Small intestine (tissue), 7 donors: ENCODE measurements around the gene LRRN1. TPM values are rescaled to one million over a fixed set of nuclear protein-coding genes. Genes with fewer than 3 reads are reported as not detected.
"Not testable (repeated sequence)": the region's sequence is repeated elsewhere in the genome, so short reads cannot be mapped to it uniquely, and the experiment has no call there.

Experiments
- DNase-seq, 2 donors: peaks; one replicate each; pipeline versions ENCODE4 v3.0.0 to v3.0.0-alpha.2; 2013
- FAIRE-seq: peaks from 2 replicates; lab custom pipeline; 2012; peaks lifted over from hg19 to GRCh38; lab: Jason Lieb, UNC
- H3K27ac ChIP-seq, 3 donors: one replicate each; pipeline ENCODE4 v1.5.1; 2013; ENCODE audit warnings: low read length in 2 of 3, mild to moderate bottlenecking in 2 of 3, control low read depth in 1 of 3, inconsistent platforms in 1 of 3, low read depth in 1 of 3, moderate library complexity in 1 of 3
- H3K27me3 ChIP-seq, 3 donors: one replicate each; pipeline ENCODE4 v1.6.1; 2013; ENCODE audit warnings: low read length in 3 of 3, inconsistent platforms in 1 of 3; ENCODE audit not compliant: control insufficient read depth in 3 of 3, insufficient read depth in 3 of 3
- H3K36me3 ChIP-seq, 3 donors: one replicate each; pipeline ENCODE4 v1.6.1; 2013; ENCODE audit warnings: low read length in 3 of 3, inconsistent platforms in 1 of 3, low read depth in 1 of 3, mild to moderate bottlenecking in 1 of 3, moderate library complexity in 1 of 3; ENCODE audit not compliant: control insufficient read depth in 3 of 3, insufficient read depth in 2 of 3
- H3K4me1 ChIP-seq, 3 donors: one replicate each; pipeline ENCODE4 v1.6.1; 2013; ENCODE audit warnings: low read length in 2 of 3, inconsistent platforms in 1 of 3, low read depth in 1 of 3, mild to moderate bottlenecking in 1 of 3, moderate library complexity in 1 of 3; ENCODE audit not compliant: control insufficient read depth in 3 of 3, insufficient read depth in 2 of 3
- H3K4me3 ChIP-seq, 3 donors: one replicate each; pipeline ENCODE4 v1.5.1; 2013; ENCODE audit warnings: low read length in 3 of 3, control low read depth in 1 of 3, inconsistent platforms in 1 of 3, low read depth in 1 of 3, mild to moderate bottlenecking in 1 of 3, moderate library complexity in 1 of 3
- H3K9me3 ChIP-seq, 2 donors: one replicate each; pipeline ENCODE4 v1.6.1; 2013; ENCODE audit warnings: low read depth in 1 of 2, low read length in 1 of 2; ENCODE audit not compliant: control insufficient read depth in 2 of 2, insufficient read depth in 1 of 2
- WGBS, 3 donors: extraction: QIAGEN DNeasy Blood & Tissue Kit; methylation state at CpG; one replicate each; pipeline ENCODE4 v1.1.7; 2013; 5-methylcytosine and 5-hydroxymethylcytosine counted together
- polyA plus RNA-seq, 4 donors: library from polyadenylated mRNA; stranded (reverse) in 3 of 4; unstranded in 1 of 4; fragments of 200-250 nt in 3 of 4; fragments of 120-200 nt in 1 of 4; gene quantifications; one replicate each; pipeline versions ENCODE4 v1.2.1 to v1.2.3, GENCODE V29; 2013
- donor health status: healthy with polysubstance abuse.
- donor health status: control.
- donor health status: control.
- donor health status: Bipolar disorder and iron deficiency.
- donor health status: healthy.

The LRRN1 gene
- polyA plus RNA-seq, 4 donors = 0.22 to 22.2 (median 1.1) TPM

GRCh38 chr3:3881050-3881449 is 81.8 kb downstream of the LRRN1 start:
- Histone ChIP-seq H3K27ac (no peak overlapping the region), H3K36me3 (no peaks in the 10 kb centered on the region), H3K4me3 (no peak overlapping the region), H3K27me3 (no peaks in the 10 kb centered on the region), H3K4me1 (no peaks in the 10 kb centered on the region), H3K9me3 (no peaks in the 10 kb centered on the region)
- FAIRE-seq (no peak), DNase-seq (no peak)
- WGBS, 3 donors = 85 to 92% (median 91%) methylated on average over 7 of the region's 7 CpGs

DNA sequence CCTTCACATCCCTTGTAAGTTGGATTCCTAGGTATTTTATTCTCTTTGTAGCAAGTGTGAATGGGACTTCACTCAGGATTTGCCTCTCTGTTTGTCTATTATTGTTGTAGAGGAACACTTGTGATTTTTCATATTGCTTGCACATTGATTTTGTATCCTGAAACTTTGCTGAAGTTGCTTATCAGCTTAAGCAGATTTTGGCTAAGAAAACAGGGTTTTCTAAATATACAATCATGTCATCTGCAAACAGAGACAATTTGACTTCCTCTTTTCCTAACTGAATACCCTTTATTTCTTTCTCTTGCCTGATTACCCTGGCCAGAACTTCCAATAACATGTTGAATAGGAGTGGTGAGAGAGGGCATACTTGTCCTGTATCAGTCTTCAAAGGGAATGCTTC is 88.1 kb downstream of the LRRN1 start:
- not testable (repeated sequence) for H3K4me3 ChIP-seq, FAIRE-seq
- H3K9me3 ChIP-seq = peaks cover 0 to 10% of the 10 kb centered on the region in 2 donors

DNA sequence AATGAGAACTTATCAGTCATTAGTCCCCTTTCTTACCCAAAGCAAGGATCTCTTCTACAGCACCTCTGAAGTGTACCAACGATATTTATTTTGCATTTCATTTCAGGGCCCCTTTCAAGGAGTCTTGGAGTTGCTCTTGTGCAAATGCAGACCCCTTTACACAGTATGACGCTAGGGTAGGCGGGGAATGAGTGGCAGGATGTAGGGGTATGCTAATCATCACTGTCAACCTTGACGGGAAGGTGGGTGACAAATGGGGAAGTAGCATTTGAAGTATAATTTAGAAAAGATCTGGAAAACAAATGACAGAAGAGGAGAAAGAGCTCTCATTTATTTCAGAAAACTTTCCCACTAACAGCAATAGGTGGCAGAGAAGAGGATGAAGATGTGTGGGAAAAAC is 94.4 kb downstream of the LRRN1 start:
- no peaks in the 10 kb centered on the region for H3K36me3 ChIP-seq
- H3K27me3 ChIP-seq = no peaks in the 10 kb centered on the region
- no peaks in the 10 kb centered on the region for H3K4me1 ChIP-seq
- H3K27ac ChIP-seq = no peak overlapping the region
- DNase-seq (no peak), FAIRE-seq (no peak)
- 32 to 72% (median 56%) methylated on average over 4 of the region's 4 CpGs for WGBS, 3 donors
- no peak overlapping the region for H3K4me3 ChIP-seq
- peaks cover 0 to 10% of the 10 kb centered on the region in 2 donors for H3K9me3 ChIP-seq

More for the DNA sequence above, 88.1 kb downstream of the LRRN1 start:
- H3K36me3 ChIP-seq, H3K27ac ChIP-seq, H3K4me1 ChIP-seq, H3K27me3 ChIP-seq, DNase-seq: not testable (repeated sequence)
